DMS114 treated with DMSO at 0.1 percent for 48 hours (cell line): ENCODE data around the gene NLRP14.

Experiments used
- DNase-seq: peaks from one replicate; lab custom pipeline; 2025; ENCODE audit not compliant: unreplicated experiment; lab: John Stamatoyannopoulos, UW

Gene NLRP14

GRCh38 chr11:7050191-7050590 is 29.9 kb downstream of the NLRP14 start:
- no peak for DNase-seq

GRCh38 chr11:7056828-7057513 is 36.7 kb downstream of the NLRP14 start:
- no peak for DNase-seq

- DNase-seq: no peak
These were observed 37.4 kb downstream of the NLRP14 start for GRCh38 chr11:7057641-7058040.

GRCh38 chr11:7060868-7061267 is 40.6 kb downstream of the NLRP14 start:
- no peak for DNase-seq

DNA sequence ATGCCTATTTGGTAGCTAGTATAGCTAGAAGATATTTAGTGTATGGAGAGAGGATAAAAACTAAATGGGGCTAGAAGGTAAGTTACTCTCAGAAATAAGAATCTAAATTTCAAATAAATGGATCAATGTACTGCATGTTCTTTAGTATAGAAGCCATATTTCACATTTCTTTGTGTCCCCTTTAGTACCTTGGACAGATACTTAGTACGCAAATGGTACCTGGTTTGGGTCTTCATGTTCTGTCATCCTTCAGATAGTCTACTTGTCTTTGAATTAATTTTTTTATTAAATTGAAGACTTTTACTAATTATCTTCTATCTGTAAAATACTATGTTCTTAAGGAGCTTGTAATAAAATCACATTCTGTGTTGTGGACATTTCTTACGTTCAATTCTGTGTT is 42.3 kb downstream of the NLRP14 start:
- no peak for DNase-seq

DNA sequence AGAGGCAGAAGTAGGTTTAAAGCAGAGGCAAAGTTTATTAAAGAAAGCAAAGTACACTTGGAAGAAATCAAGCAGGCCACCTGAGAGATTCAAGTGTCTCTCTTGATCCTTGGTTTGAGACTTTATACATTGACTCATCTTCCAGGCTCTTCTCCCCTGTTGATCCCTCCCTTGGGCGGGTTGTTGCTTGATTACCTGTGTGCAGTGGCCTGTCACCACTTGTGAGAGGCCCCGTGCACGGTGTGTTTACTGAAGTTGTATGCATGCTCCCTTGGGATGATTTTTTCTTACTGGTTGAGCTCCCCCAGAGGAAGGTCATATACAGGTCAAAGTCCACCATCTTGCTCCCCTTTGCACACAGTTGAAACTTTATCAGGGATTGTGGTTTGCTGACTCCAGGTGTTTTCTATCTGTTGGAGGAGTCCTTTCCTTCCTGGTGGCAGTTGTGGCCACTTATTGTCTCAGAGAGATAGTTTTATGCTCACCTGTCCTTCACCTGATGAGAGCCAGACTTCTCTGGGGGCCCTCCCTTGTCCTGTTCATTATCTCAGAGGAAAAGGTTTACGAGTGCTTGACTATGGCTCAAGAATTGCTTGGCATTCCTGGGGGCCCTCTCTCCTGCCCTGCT is 52.2 kb downstream of the NLRP14 start:
- no peak for DNase-seq

DNA sequence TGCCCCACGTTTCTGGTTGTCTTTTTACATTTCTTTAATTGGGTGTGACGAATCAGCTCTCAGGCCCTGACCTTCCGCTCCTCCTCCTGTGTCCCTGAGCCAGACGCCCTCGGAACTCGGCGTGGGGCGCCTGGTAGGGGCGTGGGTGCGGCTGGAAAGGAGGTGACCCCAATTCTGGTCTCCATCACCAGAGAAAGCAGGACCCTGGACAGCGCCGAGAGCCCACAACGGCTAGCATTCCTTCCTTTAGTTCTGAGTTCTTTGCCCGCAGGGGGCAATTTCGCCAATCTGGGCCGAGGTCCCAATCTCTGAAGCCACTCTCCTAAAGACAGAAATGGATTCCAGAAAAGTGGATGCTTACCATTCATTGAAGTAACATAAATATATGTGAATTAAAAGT is 56.8 kb downstream of the NLRP14 start:
- DNase-seq: no peak

DNA sequence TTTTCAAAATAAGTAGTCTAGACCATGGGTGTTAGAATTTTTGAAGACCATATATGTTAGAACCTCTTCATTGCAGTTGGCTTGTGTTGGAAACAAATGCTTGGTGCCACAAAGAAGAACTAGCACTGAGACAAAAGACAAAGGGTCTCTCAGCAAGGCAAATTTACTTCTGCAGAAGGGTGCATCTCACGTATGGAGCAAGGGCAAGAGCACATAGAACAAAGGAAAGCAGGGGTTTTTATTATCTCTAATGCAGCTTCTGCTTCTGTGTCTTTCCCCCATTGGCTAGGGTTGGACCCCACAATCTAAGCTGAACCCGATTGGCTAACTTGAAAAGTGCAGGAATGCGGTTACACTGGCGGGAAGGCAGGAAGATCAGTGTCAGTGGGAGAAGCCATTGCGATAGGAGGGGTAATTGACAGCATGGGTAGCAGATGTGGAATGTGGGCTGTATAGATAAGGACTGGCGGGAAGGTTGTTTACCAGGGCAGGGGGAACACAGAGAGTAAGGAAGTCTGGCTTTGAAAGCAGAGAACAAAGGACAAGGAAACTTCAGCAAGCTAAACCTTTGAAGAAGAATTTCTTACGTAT is 59.4 kb downstream of the NLRP14 start:
- DNase-seq: no peak

DNA sequence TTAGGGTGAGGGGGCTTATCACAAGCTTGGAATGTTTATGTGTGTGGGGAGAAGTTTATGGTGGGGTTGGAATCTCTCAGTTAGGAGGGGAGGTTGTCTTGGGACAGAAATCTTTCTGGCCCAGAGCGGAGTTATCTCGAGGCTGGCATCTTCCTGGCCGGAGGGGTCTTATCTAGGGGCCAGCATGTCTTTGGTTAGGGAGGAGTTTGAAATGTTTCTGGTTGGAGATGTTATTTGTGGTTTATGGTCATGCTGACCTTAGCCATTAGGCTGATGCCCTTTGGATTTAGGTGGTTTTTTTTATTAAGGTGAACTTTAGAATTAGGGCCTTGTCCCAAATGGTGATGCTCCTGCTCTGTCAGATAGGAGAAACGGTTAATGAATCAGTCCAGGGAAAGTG is 60.6 kb downstream of the NLRP14 start:
- no peak for DNase-seq

DNA sequence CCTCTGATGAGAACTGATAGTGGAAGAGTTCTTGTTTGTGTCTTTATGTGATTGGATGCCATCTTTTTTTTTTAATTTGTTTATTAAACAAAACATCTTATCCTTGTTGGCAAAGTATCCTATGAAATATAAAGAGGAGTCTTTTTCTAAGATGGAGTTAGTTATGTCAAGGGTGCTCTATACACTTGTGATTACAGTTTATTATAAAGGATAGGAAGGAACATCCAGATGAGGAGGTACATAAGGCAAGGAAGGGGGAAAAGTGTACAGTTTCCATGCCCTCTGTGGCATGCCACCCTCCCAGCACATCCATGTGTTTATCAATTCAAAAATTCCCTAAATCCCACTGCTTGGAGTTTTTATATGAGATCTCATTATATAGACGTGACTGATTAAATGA is 61.2 kb downstream of the NLRP14 start:
- no peak for DNase-seq

- no peak for DNase-seq
These were observed 68.6 kb downstream of the NLRP14 start, which contains the start of gene RBMXL2 for GRCh38 chr11:7088921-7089320. Gene RBMXL2 (plus strand): TSS chr11:7088998. CDS start chr11:7089121, 123 bp downstream.

- no peak for DNase-seq
These were observed 69.3 kb downstream of the NLRP14 start for GRCh38 chr11:7089328-7090251.

DNA sequence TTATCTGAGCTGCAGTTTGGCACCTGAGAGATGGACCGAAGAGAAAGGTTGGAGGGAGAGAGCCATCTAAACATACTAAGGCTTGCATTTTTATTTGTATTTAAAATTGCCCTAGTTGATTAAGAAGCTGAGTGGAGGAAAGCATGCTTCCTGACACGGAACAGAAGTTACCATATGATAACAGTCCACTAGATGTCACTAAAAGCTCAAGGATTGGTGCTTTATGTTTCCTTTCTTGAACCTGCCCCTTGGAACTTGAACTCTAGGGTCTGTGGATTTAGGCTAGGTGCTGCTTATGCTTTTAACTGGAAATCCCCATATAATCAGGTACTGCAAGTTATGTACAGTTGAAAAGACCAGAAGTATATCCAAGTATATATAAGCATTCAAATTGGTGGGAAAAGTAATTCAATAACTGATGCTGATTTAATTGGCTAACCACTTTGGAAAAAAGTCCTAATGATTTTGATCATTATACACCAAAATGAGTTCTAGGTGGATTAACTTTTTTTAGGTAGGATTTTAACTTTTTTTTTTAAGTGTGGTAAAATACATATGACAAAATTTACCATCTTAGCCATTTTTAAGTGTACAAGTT is 78.1 kb downstream of the NLRP14 start:
- DNase-seq: peak; percentile 53

GRCh38 chr11:7115780-7116179 is 95.5 kb downstream of the NLRP14 start:
- no peak for DNase-seq

DNA sequence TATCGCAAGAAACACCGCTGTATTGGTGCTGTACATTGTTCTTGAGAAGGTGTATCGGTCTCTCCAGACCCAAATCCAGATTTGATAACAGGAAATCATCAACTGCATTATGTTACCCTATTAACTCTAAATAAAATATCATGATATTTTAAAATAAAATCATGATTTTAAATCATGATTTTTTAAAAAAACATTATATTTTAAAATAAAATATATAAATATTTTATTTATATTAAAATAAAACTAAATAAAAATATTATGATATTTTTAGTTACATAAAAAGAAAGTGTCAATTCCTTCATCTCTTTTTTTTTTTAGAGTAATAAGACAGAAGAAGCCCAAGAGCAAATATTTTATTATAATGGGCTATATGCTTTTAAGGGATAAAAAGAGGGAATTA is 96.1 kb downstream of the NLRP14 start:
- no peak for DNase-seq
